Endothelial cell of umbilical vein (primary cell): ENCODE measurements around the gene PSME4. TPM values are rescaled to one million over a fixed set of nuclear protein-coding genes. Genes with fewer than 3 reads are reported as not detected.

Source experiments
- BruUV-seq: library from RNA; stranded (reverse); fragments of 400-500 nt; replicated peaks from 2 replicates; lab custom pipeline; 2021; lab: Mats Ljungman, UMichigan
- CTCF ChIA-PET: fragments of 300-600, 350-600 bp; sonication (Branson Sonifier 250); formaldehyde crosslinking; loops from one replicate; lab custom pipeline; 2021; ENCODE audit warnings: antibody characterized with exemption, inconsistent platforms; lab: Charles Lee
- POLR2A ChIA-PET: fragments of 300-600, 350-600 bp; sonication (Branson Sonifier 250); formaldehyde crosslinking; loops from one replicate; lab custom pipeline; 2021; ENCODE audit warnings: antibody characterized with exemption, inconsistent platforms; lab: Charles Lee
- DNase-seq: peaks from one replicate; pipeline ENCODE4 v3.0.0-alpha.2; 2011; ENCODE audit warnings: low read depth, low spot score
- FAIRE-seq: peaks from 2 replicates; lab custom pipeline; 2011; peaks lifted over from hg19 to GRCh38; lab: Jason Lieb, UNC
- H2AFZ ChIP-seq: 2 replicates; pipeline ENCODE4 v1.6.0; 2012; ENCODE audit warnings: low read depth, low read length, control low read depth, inconsistent platforms
- H3K27ac ChIP-seq: 2 replicates; pipeline ENCODE4 v1.5.1; 2011; ENCODE audit warnings: low read depth, mild to moderate bottlenecking, control low read depth, low read length, moderate library complexity; ENCODE audit not compliant: insufficient read depth
- H3K27me3 ChIP-seq, 2 experiments: 2 replicates each; pipeline versions ENCODE4 v1.6.0 to v1.6.1; 2011; ENCODE audit warnings: low read length in 2 of 2, mixed read lengths in 1 of 2; ENCODE audit not compliant: control insufficient read depth in 2 of 2, insufficient read depth in 2 of 2
- H3K36me3 ChIP-seq, 2 experiments: 2 replicates in 1 of 2; 3 replicates in 1 of 2; pipeline ENCODE4 v1.5.1; 2011; ENCODE audit warnings: low read length in 2 of 2, mild to moderate bottlenecking in 1 of 2, moderate library complexity in 1 of 2; ENCODE audit not compliant: control insufficient read depth in 2 of 2, insufficient read depth in 2 of 2; ENCODE audit errors: extremely low read depth in 1 of 2
- H3K4me1 ChIP-seq: 3 replicates; pipeline ENCODE4 v1.5.1; 2011; ENCODE audit warnings: mild to moderate bottlenecking, low read length; ENCODE audit not compliant: control insufficient read depth, insufficient read depth; ENCODE audit errors: extremely low read depth
- H3K4me2 ChIP-seq: 2 replicates; pipeline ENCODE4 v1.6.1; 2011; ENCODE audit warnings: low read length, control low read depth, mixed read lengths; ENCODE audit not compliant: insufficient read depth
- H3K4me3 ChIP-seq, 3 experiments: fragments of 200-600 bp in 1 of 3; sonication (generic), shearing (Covaris generic) in 1 of 3; replicated peaks in 1 of 3; 2 replicates each; pipeline ENCODE4 v1.5.1; 2011 to 2016; ENCODE audit warnings: control low read depth in 3 of 3, low read length in 3 of 3, mild to moderate bottlenecking in 2 of 3, inconsistent platforms in 1 of 3, low read depth in 1 of 3, moderate library complexity in 1 of 3; ENCODE audit not compliant: insufficient read depth in 1 of 3
- H3K79me2 ChIP-seq: 2 replicates; pipeline ENCODE4 v1.6.0; 2012; ENCODE audit warnings: low read length, inconsistent platforms; ENCODE audit not compliant: control insufficient read depth, insufficient read depth
- H3K9ac ChIP-seq: replicated peaks from 2 replicates; pipeline ENCODE3; 2011; ENCODE audit warnings: low read length, control low read depth; ENCODE audit not compliant: insufficient read depth; ENCODE audit errors: extremely low read depth
- H3K9me1 ChIP-seq: replicated peaks from 3 replicates; pipeline ENCODE4 v1.6.0; 2011; ENCODE audit warnings: mild to moderate bottlenecking, low read length; ENCODE audit not compliant: control insufficient read depth, insufficient read depth; ENCODE audit errors: extremely low read depth
- H3K9me3 ChIP-seq: replicated peaks from 2 replicates; pipeline ENCODE4 v1.5.1; 2012; ENCODE audit warnings: low read length, inconsistent platforms; ENCODE audit not compliant: control insufficient read depth, insufficient read depth
- H4K20me1 ChIP-seq: replicated peaks from 2 replicates; pipeline ENCODE3; 2011; ENCODE audit warnings: mild to moderate bottlenecking, low read length; ENCODE audit not compliant: control insufficient read depth, insufficient read depth; ENCODE audit errors: extremely low read depth
- CTCF ChIP-seq, 2 donors: IDR thresholded peaks; 1 replicate in 1 of 2; 2 replicates in 1 of 2; pipeline ENCODE4 v1.5.1; 2011; ENCODE audit warnings: low read length in 2 of 2, mild to moderate bottlenecking in 2 of 2, moderate library complexity in 2 of 2, control low read depth in 1 of 2, inconsistent platforms in 1 of 2, low read depth in 1 of 2; ENCODE audit not compliant: insufficient read depth in 1 of 2; ENCODE audit errors: extremely low read depth in 1 of 2
- EZH2 ChIP-seq: IDR thresholded peaks from 2 replicates; pipeline ENCODE4 v1.6.1; 2012; ENCODE audit warnings: borderline replicate concordance, low read depth, mild to moderate bottlenecking, moderate library complexity, low read length, inconsistent platforms; ENCODE audit not compliant: severe bottlenecking
- FOS ChIP-seq: IDR thresholded peaks from 2 replicates; pipeline ENCODE4 v1.6.1; 2011; ENCODE audit warnings: mild to moderate bottlenecking, low read length, moderate library complexity, borderline replicate concordance; ENCODE audit not compliant: insufficient read depth
- GATA2 ChIP-seq: IDR thresholded peaks from 2 replicates; pipeline ENCODE4 v1.7.0; 2011; ENCODE audit warnings: low read depth, mild to moderate bottlenecking, moderate library complexity, mixed read lengths, low read length; ENCODE audit not compliant: insufficient read length, insufficient read depth
- JUN ChIP-seq: IDR thresholded peaks from 2 replicates; pipeline ENCODE4 v1.6.1; 2011; ENCODE audit warnings: borderline replicate concordance, low read depth; ENCODE audit not compliant: insufficient read length, insufficient read depth
- MAX ChIP-seq: IDR thresholded peaks from 2 replicates; pipeline ENCODE4 v1.6.1; 2011; ENCODE audit not compliant: insufficient read depth, insufficient read length
- MYC ChIP-seq: IDR thresholded peaks from one replicate; pipeline ENCODE4 v1.6.1; 2011; ENCODE audit warnings: mild to moderate bottlenecking, low read depth, low read length
- POLR2A ChIP-seq: IDR thresholded peaks from 2 replicates; pipeline ENCODE4 v1.6.1; 2012; ENCODE audit warnings: low read depth, mild to moderate bottlenecking, control low read depth, low read length
- POLR2AphosphoS5 ChIP-seq: IDR thresholded peaks from 2 replicates; pipeline ENCODE4 v1.6.1; 2012; ENCODE audit warnings: low read depth, mild to moderate bottlenecking, control low read depth, low read length, moderate library complexity; ENCODE audit not compliant: insufficient read depth
- dilution Hi-C: fragments of 300-500 bp; cut with MboI; formaldehyde crosslinking; loops from one replicate; pipeline ENCODE4 v1.15.0; 2019; ENCODE audit warnings: low sequenced_read_pairs; ENCODE audit not compliant: extremely low pct_ligation_motif_present
- intact Hi-C: fragments of 100-400 bp; cut with micrococcal nuclease; formaldehyde crosslinking; loops from one replicate; pipeline ENCODE4 v1.10.0; 2022
- polyA plus RNA-seq, 4 experiments: library from polyadenylated mRNA; depleted of rRNA in 3 of 4; stranded (reverse) in 3 of 4; unstranded in 1 of 4; fragments of >200 nt; gene quantifications; 2 replicates each; pipeline versions ENCODE4 v1.2.1 to v1.2.3, GENCODE V29; 2011 to 2012; ENCODE audit warnings: missing spikeins in 1 of 4
- total RNA-seq: library from RNA; stranded (reverse); gene quantifications from 2 replicates; pipeline ENCODE4 v1.2.3, GENCODE V29; 2021

PSME4 gene
- total and polyA plus RNA-seq, 2 donors (not counting 3 experiments of a cell fraction or from before 2014, with no cell fraction given): 24.7 to 82.6 TPM

GRCh38 chr2:53958443-53958842, 12.3 kb downstream of the PSME4 start:
- dilution Hi-C loops (no loop called here), intact Hi-C loops (no loop called here)
- no TSS peak for BruUV-seq
- POLR2A ChIA-PET: no interaction called here
- Histone ChIP-seq H3K4me1 (peaks cover 17% of the 10 kb centered on the region), H3K4me3 (no peak overlapping the region), H3K27ac (no peak overlapping the region), H3K9me3 (no peaks in the 10 kb centered on the region), H3K79me2 (peaks cover 96% of the 10 kb centered on the region), H3K36me3 (peaks cover 0 to 2% of the 10 kb centered on the region in 2 experiments), H4K20me1 (no peaks in the 10 kb centered on the region), H3K9me1 (no peaks in the 10 kb centered on the region), H3K27me3 (no peaks in the 10 kb centered on the region), H3K9ac (no peak overlapping the region), H2AFZ (no peak overlapping the region), H3K4me2 (no peak overlapping the region)
- FAIRE-seq: no peak
- CTCF ChIA-PET: interaction anchor here (2.6 kb wide), 1 partner anchor 28 kb away, joined by 7 read pairs; no protein-coding TSS in a partner anchor
- DNase-seq: no peak
- no peak for TF ChIP-seq MYC
- no peak for TF ChIP-seq JUN
- TF ChIP-seq EZH2: no peak
- no peak for TF ChIP-seq POLR2A
- no peak for TF ChIP-seq CTCF (IDR thresholded peaks at IDR 0.05; ENCODE audit: extremely low read depth in 1 of 2, insufficient read depth in 1 of 2, low read depth in 1 of 2, low read length in 2 of 2)
- TF ChIP-seq FOS: no peak
- TF ChIP-seq MAX: no peak
- no peak for TF ChIP-seq GATA2
- TF ChIP-seq POLR2AphosphoS5: no peak
